HG02571 (cell line): Measurements from ENCODE around the gene ECD.

Experiments used
- ATAC-seq: cut with Tn5 transposase; IDR thresholded peaks from one replicate; pipeline ENCODE4 v1.9.1; 2021; ENCODE audit warnings: mild to moderate bottlenecking, moderate library complexity; ENCODE audit not compliant: unreplicated experiment

The ECD gene

DNA sequence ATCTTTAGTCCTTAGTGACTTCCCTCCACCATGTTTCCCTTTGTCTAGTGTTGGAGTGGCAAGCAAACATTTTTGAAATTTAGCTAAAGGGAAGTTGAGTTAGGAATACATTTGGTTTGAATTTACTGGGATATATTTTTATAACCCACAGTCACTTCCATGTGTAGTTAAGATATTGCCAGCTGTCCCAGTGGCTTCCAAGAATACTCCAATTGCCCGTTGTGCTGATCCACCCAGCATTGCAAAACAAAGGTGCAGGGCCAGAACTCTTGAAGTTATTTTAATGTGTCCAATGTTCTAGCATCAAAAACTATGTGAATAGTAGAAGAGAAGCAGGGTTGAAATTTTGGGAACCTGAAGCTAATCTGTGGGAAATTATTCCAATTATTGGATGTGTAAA is 68.7 kb downstream of the ECD start:
- ATAC-seq = no peak

DNA sequence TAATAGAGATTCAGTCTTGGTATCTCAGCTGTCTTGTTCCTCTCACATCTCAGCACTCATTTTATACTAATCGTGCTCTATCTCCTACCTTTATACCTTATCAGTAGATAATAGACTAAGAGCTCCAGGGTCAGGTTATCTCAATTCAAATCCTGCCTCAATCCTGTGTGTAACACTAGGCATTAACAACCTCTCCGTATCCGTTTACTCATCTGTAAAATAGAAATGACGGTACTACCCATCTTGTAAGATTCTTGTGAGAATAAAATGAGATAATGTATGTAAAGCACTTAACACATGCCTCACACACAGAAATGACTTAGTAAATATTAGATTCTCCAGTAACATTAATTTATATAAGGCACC is 70.5 kb downstream of the ECD start:
- ATAC-seq = no peak

DNA sequence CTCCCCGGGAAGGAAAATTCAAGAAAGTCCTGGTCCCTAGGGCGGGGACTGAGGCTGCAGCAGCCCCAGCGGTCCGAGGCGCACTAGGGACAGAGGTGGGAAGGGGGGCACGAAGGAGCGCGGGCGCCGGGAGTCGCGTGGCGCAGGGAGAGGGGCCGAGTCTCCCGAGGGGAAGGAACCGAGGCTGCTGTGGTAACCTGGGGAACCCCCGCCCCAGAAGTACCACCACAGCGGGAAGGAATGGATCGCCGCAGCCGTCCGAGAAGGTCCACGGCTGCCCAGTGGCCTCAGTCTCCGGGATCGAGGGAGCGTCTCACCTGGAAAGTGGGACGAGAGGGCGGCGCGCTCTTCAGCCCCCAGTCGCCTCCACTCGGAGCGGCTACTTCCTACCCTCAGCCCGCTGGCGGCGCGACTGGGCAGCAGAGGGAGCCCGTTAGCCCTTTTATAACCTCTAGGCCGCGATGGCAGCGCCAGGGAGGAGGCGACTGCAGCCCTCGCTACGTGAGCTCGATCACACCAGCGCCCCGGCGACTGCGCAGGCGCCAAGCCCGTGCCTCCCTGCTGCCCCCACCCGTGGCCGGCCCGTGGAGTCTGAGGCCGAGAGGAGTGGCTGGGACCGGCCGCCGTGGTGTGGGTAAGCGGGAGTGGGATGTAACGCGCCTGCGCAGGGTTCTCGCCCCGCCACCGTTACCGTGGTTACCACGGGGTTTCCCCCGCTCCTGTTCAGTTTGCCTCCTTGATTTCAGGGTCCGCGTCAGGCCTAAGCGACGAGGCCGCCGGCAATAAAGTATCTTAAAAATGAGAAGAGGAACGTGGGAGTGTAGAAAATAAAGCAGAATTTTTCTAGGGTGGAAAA is 71.1 kb downstream of the ECD start, which contains the start of gene P4HA1:
Gene P4HA1 (minus strand): TSS at position 418 of the 856 bp plus-strand sequence. CDS start 21,983 bp downstream, outside the sequence.
- peak; percentile 81 for ATAC-seq

DNA sequence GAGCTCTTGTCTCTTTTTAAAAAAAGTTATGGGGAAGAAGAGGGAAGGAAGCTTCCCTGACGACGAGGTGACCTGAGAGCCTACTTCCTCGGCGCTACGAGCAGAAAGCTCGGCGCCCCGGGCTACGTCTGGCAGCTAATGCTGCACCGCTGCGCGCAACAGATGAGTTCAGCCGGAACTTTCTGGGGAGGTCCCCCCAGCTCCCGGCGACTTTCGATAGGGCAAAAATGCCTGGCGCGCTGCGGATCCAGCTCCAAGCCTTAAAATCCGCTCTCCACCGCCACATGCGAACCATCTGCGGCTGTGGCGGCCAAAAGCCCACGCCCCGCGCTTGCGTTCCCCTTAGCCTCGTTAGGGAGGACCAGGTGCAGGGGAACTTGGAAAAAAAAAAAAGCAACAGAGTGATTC is 71.8 kb downstream of the ECD start:
- peak; percentile 36 for ATAC-seq

- ATAC-seq = no peak
These were observed 72.3 kb downstream of the ECD start for GRCh38 chr10:73095481-73096021.

DNA sequence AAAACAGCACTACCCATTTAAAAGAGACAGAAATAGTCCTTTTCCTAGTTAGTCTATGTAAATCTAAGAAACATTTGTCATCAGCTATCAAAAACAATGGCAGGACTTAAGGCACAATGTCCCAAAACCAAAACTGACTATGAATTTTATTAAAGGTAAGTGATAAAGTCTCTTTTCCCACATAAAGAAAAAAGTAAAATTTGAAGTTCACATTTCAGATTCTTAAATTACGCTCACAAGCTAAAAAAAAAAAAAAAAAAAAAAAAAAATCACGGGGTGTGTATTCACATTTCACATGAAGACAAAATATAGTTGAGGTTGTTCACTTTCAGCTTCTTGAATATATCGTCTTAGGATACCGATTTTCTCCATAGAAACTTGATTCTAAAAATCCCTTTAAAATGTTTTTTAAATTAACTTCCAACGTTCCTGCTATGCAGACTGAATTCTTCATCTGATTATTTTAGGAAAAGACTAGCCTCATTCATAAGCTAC is 72.8 kb downstream of the ECD start:
- ATAC-seq = no peak

DNA sequence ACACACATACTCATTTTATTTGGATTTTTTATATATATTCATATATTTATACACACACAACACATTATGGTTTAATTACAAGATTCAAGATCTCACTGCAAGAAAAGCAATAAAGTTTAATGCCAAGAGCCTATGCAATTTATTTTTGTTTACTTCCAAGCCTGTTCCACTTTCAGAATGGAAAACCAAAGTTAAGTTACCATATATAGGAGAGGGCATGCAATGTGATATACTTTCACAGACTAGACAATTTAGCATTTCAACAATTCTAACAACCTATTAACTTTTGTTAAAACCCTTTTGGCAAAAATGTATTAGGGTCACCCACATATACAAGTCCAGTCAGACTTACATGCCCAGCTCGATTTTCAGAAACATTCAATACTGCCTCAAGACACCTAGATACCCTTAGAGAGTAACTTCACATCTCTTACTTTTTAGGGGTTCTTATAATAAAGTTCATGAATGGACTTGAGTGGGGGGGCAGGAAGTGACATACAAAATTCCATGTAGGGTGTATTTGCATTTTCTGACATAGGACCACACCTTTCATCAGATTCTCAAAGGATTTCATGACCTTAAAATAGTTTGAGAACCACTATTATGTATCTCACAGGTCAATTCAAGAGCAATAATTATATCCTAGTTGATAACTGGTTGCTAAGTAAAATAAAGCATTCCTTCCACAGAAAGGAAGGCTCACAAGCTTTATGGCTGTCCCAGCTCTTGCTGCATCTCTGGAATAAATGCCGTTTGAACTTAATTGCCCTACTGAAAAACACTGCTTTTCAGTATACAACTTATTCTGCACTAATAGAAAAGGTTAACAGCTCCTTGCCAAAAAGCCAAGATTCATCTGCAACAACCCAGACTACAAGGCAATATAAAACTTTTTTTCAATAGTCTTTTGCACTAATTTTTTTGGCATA is 73.6 kb downstream of the ECD start:
- no peak for ATAC-seq

DNA sequence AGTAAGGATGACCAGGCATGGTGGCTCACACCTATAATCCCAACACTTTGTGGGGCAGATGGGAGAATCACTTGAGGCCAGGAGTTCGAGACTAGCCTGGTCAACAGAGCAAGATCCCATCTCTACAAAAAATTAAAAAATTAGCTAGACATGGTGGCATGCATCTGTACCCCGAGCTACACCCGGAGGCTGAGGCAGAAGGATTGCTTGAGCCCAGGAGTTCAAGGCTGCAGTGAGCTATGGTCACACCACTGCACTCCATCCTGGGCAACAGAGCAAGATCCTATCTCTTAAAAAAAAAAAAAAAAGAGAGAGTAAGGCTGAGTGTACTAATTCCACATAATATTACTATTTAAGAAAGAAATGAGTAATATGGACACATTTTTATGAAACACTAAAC is 75.0 kb downstream of the ECD start:
- no peak for ATAC-seq

GRCh38 chr10:73088304-73088703 is 79.5 kb downstream of the ECD start:
- ATAC-seq = no peak

DNA sequence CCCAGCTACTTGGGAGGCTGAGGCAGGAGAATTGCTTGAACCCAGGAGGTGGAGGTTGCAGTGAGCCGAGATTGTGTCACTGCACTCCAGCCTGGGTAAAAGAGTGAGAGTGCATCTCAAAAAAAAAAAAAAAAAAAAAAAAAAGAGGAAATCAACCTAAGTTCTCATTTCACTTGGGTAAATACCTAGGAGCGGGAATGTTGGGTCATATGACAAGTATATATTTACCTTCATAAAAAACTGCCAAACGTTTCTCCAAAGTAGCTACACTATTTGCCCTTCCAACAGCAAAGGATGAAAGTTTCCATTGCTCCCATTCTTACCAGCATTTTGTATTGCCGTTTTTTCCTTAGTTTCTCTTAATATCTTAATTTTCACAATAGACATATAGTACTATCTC is 81.0 kb downstream of the ECD start:
- ATAC-seq = no peak

- no peak for ATAC-seq
These were observed 83.6 kb downstream of the ECD start for GRCh38 chr10:73084209-73084608.
